Endothelial cell of umbilical vein (primary cell): ENCODE measurements around the gene KRT77. TPM values are rescaled to one million over a fixed set of nuclear protein-coding genes. Genes with fewer than 3 reads are reported as not detected.

Source experiments
- BruUV-seq: library from RNA; stranded (reverse); fragments of 400-500 nt; replicated peaks from 2 replicates; lab custom pipeline; 2021; lab: Mats Ljungman, UMichigan
- CTCF ChIA-PET: fragments of 300-600, 350-600 bp; sonication (Branson Sonifier 250); formaldehyde crosslinking; loops from one replicate; lab custom pipeline; 2021; ENCODE audit warnings: antibody characterized with exemption, inconsistent platforms; lab: Charles Lee
- POLR2A ChIA-PET: fragments of 300-600, 350-600 bp; sonication (Branson Sonifier 250); formaldehyde crosslinking; loops from one replicate; lab custom pipeline; 2021; ENCODE audit warnings: antibody characterized with exemption, inconsistent platforms; lab: Charles Lee
- DNase-seq: peaks from one replicate; pipeline ENCODE4 v3.0.0-alpha.2; 2011; ENCODE audit warnings: low read depth, low spot score
- FAIRE-seq: peaks from 2 replicates; lab custom pipeline; 2011; peaks lifted over from hg19 to GRCh38; lab: Jason Lieb, UNC
- H2AFZ ChIP-seq: 2 replicates; pipeline ENCODE4 v1.6.0; 2012; ENCODE audit warnings: low read depth, low read length, control low read depth, inconsistent platforms
- H3K27ac ChIP-seq: 2 replicates; pipeline ENCODE4 v1.5.1; 2011; ENCODE audit warnings: low read depth, mild to moderate bottlenecking, control low read depth, low read length, moderate library complexity; ENCODE audit not compliant: insufficient read depth
- H3K27me3 ChIP-seq, 2 experiments: 2 replicates each; pipeline versions ENCODE4 v1.6.0 to v1.6.1; 2011; ENCODE audit warnings: low read length in 2 of 2, mixed read lengths in 1 of 2; ENCODE audit not compliant: control insufficient read depth in 2 of 2, insufficient read depth in 2 of 2
- H3K36me3 ChIP-seq, 2 experiments: 2 replicates in 1 of 2; 3 replicates in 1 of 2; pipeline ENCODE4 v1.5.1; 2011; ENCODE audit warnings: low read length in 2 of 2, mild to moderate bottlenecking in 1 of 2, moderate library complexity in 1 of 2; ENCODE audit not compliant: control insufficient read depth in 2 of 2, insufficient read depth in 2 of 2; ENCODE audit errors: extremely low read depth in 1 of 2
- H3K4me1 ChIP-seq: 3 replicates; pipeline ENCODE4 v1.5.1; 2011; ENCODE audit warnings: mild to moderate bottlenecking, low read length; ENCODE audit not compliant: control insufficient read depth, insufficient read depth; ENCODE audit errors: extremely low read depth
- H3K4me2 ChIP-seq: 2 replicates; pipeline ENCODE4 v1.6.1; 2011; ENCODE audit warnings: low read length, control low read depth, mixed read lengths; ENCODE audit not compliant: insufficient read depth
- H3K4me3 ChIP-seq, 3 experiments: fragments of 200-600 bp in 1 of 3; sonication (generic), shearing (Covaris generic) in 1 of 3; replicated peaks in 1 of 3; 2 replicates each; pipeline ENCODE4 v1.5.1; 2011 to 2016; ENCODE audit warnings: control low read depth in 3 of 3, low read length in 3 of 3, mild to moderate bottlenecking in 2 of 3, inconsistent platforms in 1 of 3, low read depth in 1 of 3, moderate library complexity in 1 of 3; ENCODE audit not compliant: insufficient read depth in 1 of 3
- H3K79me2 ChIP-seq: 2 replicates; pipeline ENCODE4 v1.6.0; 2012; ENCODE audit warnings: low read length, inconsistent platforms; ENCODE audit not compliant: control insufficient read depth, insufficient read depth
- H3K9ac ChIP-seq: replicated peaks from 2 replicates; pipeline ENCODE3; 2011; ENCODE audit warnings: low read length, control low read depth; ENCODE audit not compliant: insufficient read depth; ENCODE audit errors: extremely low read depth
- H3K9me1 ChIP-seq: replicated peaks from 3 replicates; pipeline ENCODE4 v1.6.0; 2011; ENCODE audit warnings: mild to moderate bottlenecking, low read length; ENCODE audit not compliant: control insufficient read depth, insufficient read depth; ENCODE audit errors: extremely low read depth
- H3K9me3 ChIP-seq: replicated peaks from 2 replicates; pipeline ENCODE4 v1.5.1; 2012; ENCODE audit warnings: low read length, inconsistent platforms; ENCODE audit not compliant: control insufficient read depth, insufficient read depth
- H4K20me1 ChIP-seq: replicated peaks from 2 replicates; pipeline ENCODE3; 2011; ENCODE audit warnings: mild to moderate bottlenecking, low read length; ENCODE audit not compliant: control insufficient read depth, insufficient read depth; ENCODE audit errors: extremely low read depth
- GATA2 ChIP-seq: IDR thresholded peaks from 2 replicates; pipeline ENCODE4 v1.7.0; 2011; ENCODE audit warnings: low read depth, mild to moderate bottlenecking, moderate library complexity, mixed read lengths, low read length; ENCODE audit not compliant: insufficient read length, insufficient read depth
- JUN ChIP-seq: IDR thresholded peaks from 2 replicates; pipeline ENCODE4 v1.6.1; 2011; ENCODE audit warnings: borderline replicate concordance, low read depth; ENCODE audit not compliant: insufficient read length, insufficient read depth
- MAX ChIP-seq: IDR thresholded peaks from 2 replicates; pipeline ENCODE4 v1.6.1; 2011; ENCODE audit not compliant: insufficient read depth, insufficient read length
- MYC ChIP-seq: IDR thresholded peaks from one replicate; pipeline ENCODE4 v1.6.1; 2011; ENCODE audit warnings: mild to moderate bottlenecking, low read depth, low read length
- POLR2A ChIP-seq: IDR thresholded peaks from 2 replicates; pipeline ENCODE4 v1.6.1; 2012; ENCODE audit warnings: low read depth, mild to moderate bottlenecking, control low read depth, low read length
- POLR2AphosphoS5 ChIP-seq: IDR thresholded peaks from 2 replicates; pipeline ENCODE4 v1.6.1; 2012; ENCODE audit warnings: low read depth, mild to moderate bottlenecking, control low read depth, low read length, moderate library complexity; ENCODE audit not compliant: insufficient read depth
- dilution Hi-C: fragments of 300-500 bp; cut with MboI; formaldehyde crosslinking; loops from one replicate; pipeline ENCODE4 v1.15.0; 2019; ENCODE audit warnings: low sequenced_read_pairs; ENCODE audit not compliant: extremely low pct_ligation_motif_present
- intact Hi-C: fragments of 100-400 bp; cut with micrococcal nuclease; formaldehyde crosslinking; loops from one replicate; pipeline ENCODE4 v1.10.0; 2022
- polyA plus RNA-seq, 4 experiments: library from polyadenylated mRNA; depleted of rRNA in 3 of 4; stranded (reverse) in 3 of 4; unstranded in 1 of 4; fragments of >200 nt; gene quantifications; 2 replicates each; pipeline versions ENCODE4 v1.2.1 to v1.2.3, GENCODE V29; 2011 to 2012; ENCODE audit warnings: missing spikeins in 1 of 4
- total RNA-seq: library from RNA; stranded (reverse); gene quantifications from 2 replicates; pipeline ENCODE4 v1.2.3, GENCODE V29; 2021
- TF ChIP-seq, protein P1 (sequence below), 2 donors: IDR thresholded peaks; 1 replicate in 1 of 2; 2 replicates in 1 of 2; pipeline ENCODE4 v1.5.1; 2011; ENCODE audit warnings: low read length in 2 of 2, mild to moderate bottlenecking in 2 of 2, moderate library complexity in 2 of 2, control low read depth in 1 of 2, inconsistent platforms in 1 of 2, low read depth in 1 of 2; ENCODE audit not compliant: insufficient read depth in 1 of 2; ENCODE audit errors: extremely low read depth in 1 of 2

KRT77 gene
- total and polyA plus RNA-seq, 2 donors (not counting 3 experiments of a cell fraction or from before 2014, with no cell fraction given), result not detected

- BruUV-seq, result no TSS peak
- no peaks in the 10 kb centered on the region for H3K36me3 ChIP-seq
- H3K4me2 ChIP-seq, result no peak overlapping the region
- H3K27ac ChIP-seq, result no peak overlapping the region
- DNase-seq (no peak), FAIRE-seq (no peak)
- H3K9ac ChIP-seq, result no peak overlapping the region
- CTCF ChIA-PET, result no interaction called here
- POLR2A ChIA-PET, result no interaction called here
- dilution Hi-C loops (no loop called here), intact Hi-C loops (no loop called here)
- H3K9me3 ChIP-seq, result no peaks in the 10 kb centered on the region
- H2AFZ ChIP-seq, result no peak overlapping the region
- H3K27me3 ChIP-seq, result peaks cover 25 to 40% of the 10 kb centered on the region in 2 experiments
- no peaks in the 10 kb centered on the region for H3K4me1 ChIP-seq
- H4K20me1 ChIP-seq, result no peaks in the 10 kb centered on the region
- no peaks in the 10 kb centered on the region for H3K9me1 ChIP-seq
- no peaks in the 10 kb centered on the region for H3K79me2 ChIP-seq
- no peak for TF ChIP-seq POLR2AphosphoS5
- no peak for TF ChIP-seq POLR2A
- no peak for TF ChIP-seq JUN
- TF ChIP-seq, protein P1, sequence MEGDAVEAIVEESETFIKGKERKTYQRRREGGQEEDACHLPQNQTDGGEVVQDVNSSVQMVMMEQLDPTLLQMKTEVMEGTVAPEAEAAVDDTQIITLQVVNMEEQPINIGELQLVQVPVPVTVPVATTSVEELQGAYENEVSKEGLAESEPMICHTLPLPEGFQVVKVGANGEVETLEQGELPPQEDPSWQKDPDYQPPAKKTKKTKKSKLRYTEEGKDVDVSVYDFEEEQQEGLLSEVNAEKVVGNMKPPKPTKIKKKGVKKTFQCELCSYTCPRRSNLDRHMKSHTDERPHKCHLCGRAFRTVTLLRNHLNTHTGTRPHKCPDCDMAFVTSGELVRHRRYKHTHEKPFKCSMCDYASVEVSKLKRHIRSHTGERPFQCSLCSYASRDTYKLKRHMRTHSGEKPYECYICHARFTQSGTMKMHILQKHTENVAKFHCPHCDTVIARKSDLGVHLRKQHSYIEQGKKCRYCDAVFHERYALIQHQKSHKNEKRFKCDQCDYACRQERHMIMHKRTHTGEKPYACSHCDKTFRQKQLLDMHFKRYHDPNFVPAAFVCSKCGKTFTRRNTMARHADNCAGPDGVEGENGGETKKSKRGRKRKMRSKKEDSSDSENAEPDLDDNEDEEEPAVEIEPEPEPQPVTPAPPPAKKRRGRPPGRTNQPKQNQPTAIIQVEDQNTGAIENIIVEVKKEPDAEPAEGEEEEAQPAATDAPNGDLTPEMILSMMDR (IDR thresholded peaks at IDR 0.05; ENCODE audit: extremely low read depth in 1 of 2, insufficient read depth in 1 of 2, low read depth in 1 of 2, low read length in 2 of 2), result no peak
- TF ChIP-seq GATA2, result no peak
- no peak for TF ChIP-seq MAX
- no peak for TF ChIP-seq MYC
- H3K4me3 ChIP-seq, result no peak overlapping the region
Measured at GRCh38 chr12:52688481-52688880, 14.8 kb downstream of the KRT77 start.
